IMR-90 (cell line): ENCODE measurements around the gene ACSM6. TPM values are rescaled to one million over a fixed set of nuclear protein-coding genes. Genes with fewer than 3 reads are reported as not detected.

Experiments used
- ATAC-seq: fragments of 200-7000 bp; cut with Tn5 transposase; 2 replicates; pipeline ENCODE4 v1.9.1; 2020; ENCODE audit warnings: low read depth, mild to moderate bottlenecking, moderate library complexity
- BruUV-seq: library from RNA; stranded (reverse); fragments of 400-500 nt; replicated peaks from 2 replicates; lab custom pipeline; 2021; lab: Mats Ljungman, UMichigan
- CTCF ChIA-PET: fragments of 300-600 bp; formaldehyde crosslinking; extraction: SDS; loops from one replicate; lab custom pipeline; 2021; ENCODE audit warnings: antibody characterized with exemption; lab: Yijun Ruan, JAX
- POLR2A ChIA-PET: fragments of 300-600 bp; sonication (Branson Sonifier 250); formaldehyde crosslinking; loops from one replicate; lab custom pipeline; 2022; ENCODE audit warnings: antibody characterized with exemption; ENCODE audit not compliant: unreplicated experiment; lab: Charles Lee
- DNase-seq: peaks from one replicate; pipeline ENCODE4 v3.0.0; 2013
- H2AFZ ChIP-seq: replicated peaks from 2 replicates; pipeline ENCODE3; 2013; ENCODE audit warnings: low read length, mild to moderate bottlenecking; ENCODE audit not compliant: poor library complexity
- H2AK5ac ChIP-seq: 2 replicates; pipeline ENCODE4 v1.6.1; 2013; ENCODE audit warnings: low read depth, low read length, inconsistent platforms
- H2AK9ac ChIP-seq: replicated peaks from 2 replicates; pipeline ENCODE3; 2013; ENCODE audit warnings: mild to moderate bottlenecking, low read depth, low read length, moderate library complexity; ENCODE audit not compliant: poor library complexity
- H2BK120ac ChIP-seq: 2 replicates; pipeline ENCODE4 v1.6.1; 2013; ENCODE audit warnings: low read depth, low read length, inconsistent platforms
- H2BK15ac ChIP-seq: 3 replicates; pipeline ENCODE4 v1.6.1; 2013; ENCODE audit warnings: low read depth, low read length, inconsistent platforms
- H2BK20ac ChIP-seq: 2 replicates; pipeline ENCODE4 v1.6.1; 2013; ENCODE audit warnings: low read depth, mild to moderate bottlenecking, inconsistent platforms, low read length, moderate library complexity
- H2BK5ac ChIP-seq: 2 replicates; pipeline ENCODE4 v1.6.1; 2013; ENCODE audit warnings: mild to moderate bottlenecking, low read depth, low read length, inconsistent platforms; ENCODE audit not compliant: poor library complexity, severe bottlenecking
- H3K14ac ChIP-seq: replicated peaks from 2 replicates; pipeline ENCODE4 v1.6.1; 2013; ENCODE audit warnings: low read depth, low read length, inconsistent platforms
- H3K18ac ChIP-seq: 2 replicates; pipeline ENCODE4 v1.6.1; 2013; ENCODE audit warnings: low read depth, low read length, control low read depth
- H3K23ac ChIP-seq: 2 replicates; pipeline ENCODE4 v1.6.1; 2013; ENCODE audit warnings: low read depth, low read length, inconsistent platforms
- H3K27ac ChIP-seq: 2 replicates; pipeline ENCODE4 v1.5.1; 2013; ENCODE audit warnings: mild to moderate bottlenecking, control low read depth, low read length; ENCODE audit not compliant: insufficient read depth
- H3K27me3 ChIP-seq: 2 replicates; pipeline ENCODE4 v1.6.1; 2013; ENCODE audit warnings: low read length; ENCODE audit not compliant: control insufficient read depth, insufficient read depth
- H3K36me3 ChIP-seq: 2 replicates; pipeline ENCODE4 v1.6.1; 2013; ENCODE audit warnings: low read length, mixed read lengths; ENCODE audit not compliant: control insufficient read depth, insufficient read depth
- H3K4ac ChIP-seq: 2 replicates; pipeline ENCODE4 v1.6.1; 2013; ENCODE audit warnings: low read depth, low read length, inconsistent platforms
- H3K4me1 ChIP-seq: 2 replicates; pipeline ENCODE4 v1.6.1; 2013; ENCODE audit warnings: low read length, mixed read lengths; ENCODE audit not compliant: control insufficient read depth, insufficient read depth
- H3K4me2 ChIP-seq: 2 replicates; pipeline ENCODE4 v1.6.1; 2013; ENCODE audit warnings: low read depth, mild to moderate bottlenecking, control low read depth, low read length, moderate library complexity
- H3K4me3 ChIP-seq: 2 replicates; pipeline ENCODE4 v1.5.1; 2013; ENCODE audit warnings: low read depth, mild to moderate bottlenecking, control low read depth, low read length, moderate library complexity; ENCODE audit not compliant: insufficient read depth
- H3K56ac ChIP-seq: 2 replicates; pipeline ENCODE4 v1.6.1; 2013; ENCODE audit warnings: low read length, inconsistent platforms; ENCODE audit not compliant: insufficient read depth; ENCODE audit errors: extremely low read depth
- H3K79me1 ChIP-seq, 2 experiments: 2 replicates each; pipeline ENCODE4 v1.6.1; 2013; ENCODE audit warnings: low read length in 2 of 2, inconsistent platforms in 1 of 2, low read depth in 1 of 2
- H3K9ac ChIP-seq: 2 replicates; pipeline ENCODE4 v1.6.1; 2013; ENCODE audit warnings: low read depth, low read length, control low read depth
- H3K9me1 ChIP-seq: 2 replicates; pipeline ENCODE4 v1.6.1; 2013; ENCODE audit warnings: low read length, inconsistent platforms; ENCODE audit not compliant: insufficient read depth
- H3K9me3 ChIP-seq: 2 replicates; pipeline ENCODE4 v1.6.1; 2013; ENCODE audit warnings: low read length; ENCODE audit not compliant: control insufficient read depth, insufficient read depth
- H4K20me1 ChIP-seq: 2 replicates; pipeline ENCODE4 v1.6.1; 2013; ENCODE audit warnings: low read length, inconsistent platforms; ENCODE audit not compliant: insufficient read depth
- H4K5ac ChIP-seq: 2 replicates; pipeline ENCODE4 v1.6.1; 2013; ENCODE audit warnings: mild to moderate bottlenecking, low read depth, low read length, control low read depth
- H4K8ac ChIP-seq, 2 experiments: 2 replicates each; pipeline ENCODE4 v1.6.1; 2013; ENCODE audit warnings: low read depth in 2 of 2, low read length in 2 of 2, control low read depth in 1 of 2, inconsistent platforms in 1 of 2
- H4K91ac ChIP-seq: 2 replicates; pipeline ENCODE4 v1.6.1; 2013; ENCODE audit warnings: low read depth, low read length, inconsistent platforms; ENCODE audit not compliant: insufficient read depth
- CEBPB ChIP-seq: IDR thresholded peaks from 2 replicates; pipeline ENCODE4 v1.6.1; 2012; ENCODE audit warnings: low read depth, low read length, improper control_type of control experiment
- FOS ChIP-seq: fragments of 150-350 bp; IDR thresholded peaks from 2 replicates; pipeline ENCODE4 v1.6.1; 2016; ENCODE audit warnings: low read depth, low read length
- MAZ ChIP-seq: IDR thresholded peaks from 2 replicates; pipeline ENCODE4 v1.6.1; 2012; ENCODE audit warnings: low read depth, mild to moderate bottlenecking, low read length, improper control_type of control experiment, moderate library complexity, borderline replicate concordance
- POLR2A ChIP-seq: IDR thresholded peaks from 2 replicates; pipeline ENCODE4 v1.6.1; 2012; ENCODE audit warnings: mild to moderate bottlenecking, low read depth, low read length
- RAD21 ChIP-seq: IDR thresholded peaks from 2 replicates; pipeline ENCODE4 v1.6.1; 2012; ENCODE audit warnings: low read length, improper control_type of control experiment
- RCOR1 ChIP-seq: IDR thresholded peaks from 2 replicates; pipeline ENCODE4 v1.6.1; 2012; ENCODE audit warnings: mild to moderate bottlenecking, low read length, improper control_type of control experiment; ENCODE audit not compliant: insufficient replicate concordance
- SMC3 ChIP-seq: fragments of 150-350 bp; IDR thresholded peaks from 2 replicates; pipeline ENCODE4 v1.6.1; 2016; ENCODE audit warnings: low read depth, mild to moderate bottlenecking, antibody characterized with exemption, low read length, moderate library complexity
- WGBS, 2 experiments: methylation state at CpG; one replicate each; pipeline versions ENCODE4 v1.1.5 to v1.1.7; 2013; ENCODE audit warnings: missing lambda C conversion rate in 2 of 2; ENCODE audit not compliant: insufficient read length in 1 of 2; ENCODE audit errors: extremely low coverage in 2 of 2; 5-methylcytosine and 5-hydroxymethylcytosine counted together
- dilution Hi-C: fragments of 300-500 bp; cut with HindIII; formaldehyde crosslinking; loops from one replicate; pipeline ENCODE4 v1.14.3; 2018; ENCODE audit warnings: low sequenced_read_pairs; ENCODE audit not compliant: unreplicated experiment
- in situ Hi-C: fragments of 300-500 bp; cut with MboI; formaldehyde crosslinking; loops from 3 replicates; pipeline ENCODE4 v1.14.3; 2019; ENCODE audit warnings: low sequenced_read_pairs, inconsistent platforms, mixed read lengths
- intact Hi-C: fragments of 100-400 bp; cut with micrococcal nuclease; formaldehyde crosslinking; loops from 2 replicates; pipeline ENCODE4 v1.10.0; 2022
- polyA plus RNA-seq, 3 experiments: library from polyadenylated mRNA; depleted of rRNA; stranded (reverse); fragments of >200 nt; gene quantifications; 2 replicates each; pipeline ENCODE4 v1.2.3, GENCODE V29; 2012; ENCODE audit warnings: low replicate concordance in 1 of 3
- total RNA-seq: library from RNA; depleted of rRNA; stranded (reverse); fragments of >200 nt; gene quantifications from 2 replicates; pipeline ENCODE4 v1.2.3, GENCODE V29; 2012
- TF ChIP-seq, protein P1 (sequence below): conservative IDR thresholded peaks from 2 replicates; pipeline ENCODE4 v1.5.1; 2012; ENCODE audit warnings: mild to moderate bottlenecking, low read depth, low read length, improper control_type of control experiment

ACSM6 gene
- total and polyA plus RNA-seq, 2 of the 4 experiments (the other 2 are of a cell fraction): not detected

DNA sequence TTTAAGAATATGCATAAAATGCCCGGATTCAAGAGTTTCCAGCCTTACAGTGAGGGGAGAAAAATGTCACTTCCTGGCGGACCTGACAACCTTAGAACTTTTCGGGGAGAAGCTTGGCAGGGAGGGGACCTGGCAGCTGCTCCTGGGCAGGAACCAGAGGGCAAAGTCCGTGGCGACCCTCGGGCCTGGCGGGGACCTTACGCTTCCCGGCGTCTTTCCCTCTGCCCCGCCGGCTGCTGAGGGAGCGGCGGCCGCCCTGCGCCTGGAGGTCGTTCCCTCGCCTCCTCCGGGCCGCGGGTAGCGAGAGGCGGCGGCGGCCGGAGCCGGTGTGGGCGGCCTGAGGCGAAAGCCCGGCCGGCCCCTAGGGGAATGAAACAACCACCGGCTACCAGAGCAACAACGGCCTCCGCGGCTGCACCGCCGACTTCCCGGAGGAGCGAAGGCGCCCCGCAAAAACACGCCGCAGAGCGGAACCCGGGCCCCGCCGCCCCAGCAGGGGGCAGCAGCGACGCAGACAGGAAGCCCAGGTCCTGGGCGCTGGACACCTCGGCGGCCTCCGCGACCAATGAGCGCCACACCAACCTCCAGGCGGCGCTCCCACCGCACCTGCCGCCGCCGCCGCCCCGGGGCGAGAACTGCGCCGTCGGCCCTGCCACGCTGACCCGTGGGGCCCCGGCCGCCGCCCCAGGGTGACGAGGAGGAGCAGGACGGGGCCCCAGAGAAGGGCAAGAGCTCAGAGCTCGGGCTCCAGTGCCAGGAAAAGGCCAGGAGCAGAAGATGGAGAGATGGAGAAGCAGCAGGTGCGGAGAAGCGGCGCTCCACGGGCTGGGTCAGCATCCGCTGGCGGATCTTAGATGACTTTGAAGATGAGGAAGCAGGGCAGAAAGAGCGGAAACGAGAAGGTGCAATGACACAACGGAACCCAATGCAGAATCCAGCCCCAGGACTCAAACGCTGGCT lies 10.5 kb upstream of the ACSM6 start:
- in situ Hi-C loops (loop anchor here (5.0 kb wide), 1 partner anchor 179 kb away; no protein-coding TSS in a partner anchor), dilution Hi-C loops (no loop called here)

More for the DNA sequence above, 10.5 kb upstream of the ACSM6 start:
- 1% methylated on average over 33 of the region's 85 CpGs; no CpG with 5 or more reads in 1 of the 2 experiments for WGBS, 2 experiments
- intact Hi-C loops: loop anchor here (1.0 to 5.0 kb wide), 7 partner anchors 51 to 553 kb away; partner anchors contain the start of gene PDLIM1
- BruUV-seq: no TSS peak
- ATAC-seq (peak; percentile 98), DNase-seq (peak; percentile 71)
- Histone ChIP-seq H3K4me3 (peak overlapping the region; percentile 65), H2AK9ac (peak overlapping the region; percentile 58), H3K56ac (0 out of 2 replicates have a peak overlapping the region, but pooled peaks have one; percentile 11), H3K9ac (peak overlapping the region; percentile 92), H4K91ac (peak overlapping the region; percentile 64; the same call in 1 of the 2 replicates), H2BK20ac (no peak overlapping the region; the same call in 1 of the 2 replicates), H4K20me1 (no peaks in the 10 kb centered on the region), H3K27ac (peak overlapping the region; percentile 48; the same call in 1 of the 2 replicates), H3K18ac (no peak overlapping the region; the same call in 1 of the 2 replicates), H3K4ac (peak overlapping the region; percentile 46), H3K36me3 (no peaks in the 10 kb centered on the region), H4K8ac (peak overlapping the region; percentile 77 to 82; a peak in 3 of 4 replicates), H2BK120ac (peak overlapping the region; percentile 68), H4K5ac (peak overlapping the region; percentile 58; the same call in 1 of the 2 replicates), H3K14ac (peak overlapping the region; percentile 90), H2BK15ac (peak overlapping the region; percentile 86; the same call in 1 of the 3 replicates), H2AK5ac (no peak overlapping the region), H2BK5ac (no peak overlapping the region), H3K27me3 (peaks cover 2% of the 10 kb centered on the region), H2AFZ (peak overlapping the region; percentile 96), H3K9me1 (no peaks in the 10 kb centered on the region; the same call in 1 of the 2 replicates), H3K4me2 (peak overlapping the region; percentile 90), H3K79me1 (no peaks in the 10 kb centered on the region), H3K4me1 (no peaks in the 10 kb centered on the region), H3K23ac (peak overlapping the region; percentile 82; the same call in 1 of the 2 replicates), H3K9me3 (no peaks in the 10 kb centered on the region)
- CTCF ChIA-PET: interaction anchor here (0.6 to 1.2 kb wide), 3 partner anchors 90 to 191 kb away, joined by 3 read pairs; no protein-coding TSS in a partner anchor
- TF ChIP-seq MAZ: 0 out of 2 replicates have a peak, but pooled peaks have one; percentile 26
- TF ChIP-seq, protein P1, sequence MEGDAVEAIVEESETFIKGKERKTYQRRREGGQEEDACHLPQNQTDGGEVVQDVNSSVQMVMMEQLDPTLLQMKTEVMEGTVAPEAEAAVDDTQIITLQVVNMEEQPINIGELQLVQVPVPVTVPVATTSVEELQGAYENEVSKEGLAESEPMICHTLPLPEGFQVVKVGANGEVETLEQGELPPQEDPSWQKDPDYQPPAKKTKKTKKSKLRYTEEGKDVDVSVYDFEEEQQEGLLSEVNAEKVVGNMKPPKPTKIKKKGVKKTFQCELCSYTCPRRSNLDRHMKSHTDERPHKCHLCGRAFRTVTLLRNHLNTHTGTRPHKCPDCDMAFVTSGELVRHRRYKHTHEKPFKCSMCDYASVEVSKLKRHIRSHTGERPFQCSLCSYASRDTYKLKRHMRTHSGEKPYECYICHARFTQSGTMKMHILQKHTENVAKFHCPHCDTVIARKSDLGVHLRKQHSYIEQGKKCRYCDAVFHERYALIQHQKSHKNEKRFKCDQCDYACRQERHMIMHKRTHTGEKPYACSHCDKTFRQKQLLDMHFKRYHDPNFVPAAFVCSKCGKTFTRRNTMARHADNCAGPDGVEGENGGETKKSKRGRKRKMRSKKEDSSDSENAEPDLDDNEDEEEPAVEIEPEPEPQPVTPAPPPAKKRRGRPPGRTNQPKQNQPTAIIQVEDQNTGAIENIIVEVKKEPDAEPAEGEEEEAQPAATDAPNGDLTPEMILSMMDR: peak; percentile 94
- no peak for TF ChIP-seq FOS
- TF ChIP-seq POLR2A: no peak
- TF ChIP-seq SMC3: peak; percentile 62
- TF ChIP-seq RAD21: peak; percentile 76
- no peak for TF ChIP-seq CEBPB
- TF ChIP-seq RCOR1: peak; percentile 10
- POLR2A ChIA-PET: no interaction called here
